Middle frontal gyrus (tissue), 1 donor: ENCODE data around the gene TRMU.

ENCODE experiments used
- DNase-seq: peaks from one replicate; pipeline ENCODE4 v3.0.0-alpha.2; 2015; ENCODE audit warnings: low spot score; ENCODE audit errors: extremely low spot score

Gene TRMU, protein sequence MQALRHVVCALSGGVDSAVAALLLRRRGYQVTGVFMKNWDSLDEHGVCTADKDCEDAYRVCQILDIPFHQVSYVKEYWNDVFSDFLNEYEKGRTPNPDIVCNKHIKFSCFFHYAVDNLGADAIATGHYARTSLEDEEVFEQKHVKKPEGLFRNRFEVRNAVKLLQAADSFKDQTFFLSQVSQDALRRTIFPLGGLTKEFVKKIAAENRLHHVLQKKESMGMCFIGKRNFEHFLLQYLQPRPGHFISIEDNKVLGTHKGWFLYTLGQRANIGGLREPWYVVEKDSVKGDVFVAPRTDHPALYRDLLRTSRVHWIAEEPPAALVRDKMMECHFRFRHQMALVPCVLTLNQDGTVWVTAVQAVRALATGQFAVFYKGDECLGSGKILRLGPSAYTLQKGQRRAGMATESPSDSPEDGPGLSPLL

GRCh38 chr22:46335201-46336118, at the start of gene TRMU:
Gene TRMU (plus strand): TSS chr22:46335714. CDS start chr22:46335765, 51 bp downstream.
- DNase-seq = peak; percentile 85

- DNase-seq = no peak
Measured at GRCh38 chr22:46286006-46286405, 49.5 kb upstream of the TRMU start.

DNA sequence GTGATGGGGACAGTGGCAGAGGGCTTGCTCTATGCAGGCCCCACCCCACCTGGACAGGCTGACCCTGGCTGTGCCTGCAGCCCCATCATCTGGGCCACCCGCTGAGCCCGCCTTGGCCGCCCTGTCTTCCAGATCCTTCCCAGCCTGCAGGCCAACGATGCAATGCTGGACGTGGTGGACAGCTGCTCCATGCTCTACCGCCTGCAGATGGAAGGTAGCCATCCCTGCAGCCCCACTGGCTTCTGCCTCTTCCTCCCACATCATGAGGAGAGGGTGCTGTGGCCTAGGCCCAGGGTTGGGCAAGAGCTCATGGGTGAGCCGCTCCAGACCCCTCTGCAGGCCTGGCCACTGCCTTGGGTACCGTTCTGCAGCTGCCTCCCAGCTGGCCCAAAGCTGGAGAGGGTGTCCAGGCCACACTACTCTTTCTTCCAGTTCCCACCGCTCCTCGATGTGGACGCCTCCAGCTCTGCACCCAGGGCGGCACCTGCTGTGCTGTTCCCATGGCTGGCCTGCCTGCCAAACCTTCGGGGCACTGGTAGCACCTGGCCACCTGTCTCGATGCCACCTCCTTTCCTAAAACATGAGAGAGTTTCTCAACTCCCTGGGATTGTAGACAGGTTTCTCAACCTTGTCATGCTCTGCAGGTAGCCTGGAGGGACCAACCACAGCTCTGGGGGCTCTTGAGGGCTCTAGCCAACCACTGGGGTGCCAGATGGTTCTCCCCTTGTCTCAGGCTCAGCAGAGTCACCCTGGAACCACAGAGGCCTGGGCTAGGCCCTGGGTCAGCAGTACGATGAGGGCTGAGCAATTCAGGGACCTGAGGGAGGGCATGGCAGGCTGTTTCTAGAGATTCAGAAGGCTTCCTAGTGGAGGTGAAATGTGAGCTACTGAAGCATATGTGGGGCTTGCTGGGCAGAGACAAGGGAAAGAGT, 48.3 kb upstream of the TRMU start:
- no peak for DNase-seq

GRCh38 chr22:46287873-46288751, 47.4 kb upstream of the TRMU start:
- DNase-seq = no peak

DNA sequence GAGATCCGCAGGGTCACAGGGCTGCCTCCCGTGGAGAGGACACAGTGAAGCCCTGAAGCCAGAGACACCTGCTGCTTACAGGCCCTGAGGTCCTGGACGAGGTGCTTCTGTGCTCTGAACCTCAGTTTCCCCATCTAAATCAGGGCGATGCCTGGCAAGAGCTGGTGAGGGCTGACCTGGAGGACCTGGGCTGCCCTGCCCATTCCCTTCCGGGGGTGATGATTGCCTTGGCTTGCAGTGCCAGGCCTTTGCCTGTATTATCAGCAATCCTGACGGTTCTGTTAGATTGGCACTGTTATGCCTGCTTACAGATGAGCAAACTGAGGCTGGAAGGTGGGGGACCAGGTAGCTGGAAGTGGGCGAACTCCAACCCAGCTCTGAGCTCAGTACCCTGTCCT, 46.7 kb upstream of the TRMU start:
- no peak for DNase-seq

DNA sequence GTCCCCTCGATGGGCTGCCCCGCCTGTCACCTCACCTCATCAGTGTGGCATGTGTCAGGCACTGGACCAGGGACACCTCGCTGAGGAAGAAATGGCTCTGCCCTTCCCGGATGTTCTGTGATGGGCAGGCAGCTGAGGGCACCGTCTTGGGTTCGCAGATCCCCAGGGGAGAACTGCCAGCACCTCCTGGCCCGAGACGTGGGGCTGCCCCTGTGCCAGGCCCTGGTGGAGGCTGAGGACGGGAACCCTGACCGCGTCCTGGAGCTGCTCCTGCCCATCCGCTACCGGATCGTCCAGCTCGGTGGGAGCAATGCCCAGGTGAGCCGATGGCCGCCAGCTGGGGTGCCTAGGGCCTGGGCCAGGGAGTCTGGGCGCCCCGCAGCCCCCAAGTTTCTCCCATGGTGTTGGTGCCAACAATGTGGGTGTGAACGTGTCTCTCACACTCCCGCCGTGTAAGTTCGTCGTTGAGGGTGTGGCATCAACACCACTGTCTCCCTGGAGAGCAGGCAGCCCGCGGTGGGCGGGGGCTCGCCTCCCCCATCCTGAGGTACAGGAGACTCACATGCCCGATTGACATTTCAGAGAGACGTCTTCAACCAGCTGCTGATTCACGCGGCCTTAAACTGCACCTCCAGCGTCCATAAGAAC, 46.1 kb upstream of the TRMU start:
- no peak for DNase-seq

DNA sequence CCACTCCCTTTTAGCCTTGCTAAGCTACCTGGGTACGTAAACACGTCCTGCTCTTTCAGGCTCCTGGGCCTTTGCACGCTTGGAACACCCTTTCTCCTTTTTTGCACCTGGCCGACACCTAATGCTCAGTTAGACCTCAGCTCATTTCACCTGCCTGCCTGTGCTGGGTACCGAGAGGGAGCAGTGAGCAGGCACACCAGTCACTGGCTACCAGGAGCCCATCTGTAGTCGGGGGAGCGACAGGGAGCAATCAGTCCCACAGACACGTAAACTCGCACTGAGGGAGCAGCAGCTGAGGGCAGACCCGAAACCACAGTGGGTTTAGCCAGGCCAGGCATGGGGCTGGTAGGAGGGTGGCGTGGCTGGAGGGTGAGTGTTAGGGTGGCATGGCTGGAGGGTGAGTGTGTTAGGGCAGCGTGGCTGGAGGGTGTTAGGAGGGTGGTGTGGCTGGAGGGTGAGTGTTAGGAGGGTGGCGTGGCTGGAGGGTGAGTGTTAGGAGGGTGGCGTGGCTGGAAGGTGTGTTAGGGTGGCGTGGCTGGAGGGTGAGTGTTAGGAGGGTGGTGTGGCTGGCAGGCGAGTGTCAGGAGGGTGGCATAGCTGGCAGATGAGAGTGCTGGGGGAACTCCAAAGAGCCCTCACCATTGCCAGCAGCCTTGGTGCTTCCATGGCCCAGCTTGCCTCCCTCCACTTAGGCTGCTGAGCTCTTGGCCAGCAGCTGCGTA, 45.2 kb upstream of the TRMU start:
- DNase-seq = no peak

DNA sequence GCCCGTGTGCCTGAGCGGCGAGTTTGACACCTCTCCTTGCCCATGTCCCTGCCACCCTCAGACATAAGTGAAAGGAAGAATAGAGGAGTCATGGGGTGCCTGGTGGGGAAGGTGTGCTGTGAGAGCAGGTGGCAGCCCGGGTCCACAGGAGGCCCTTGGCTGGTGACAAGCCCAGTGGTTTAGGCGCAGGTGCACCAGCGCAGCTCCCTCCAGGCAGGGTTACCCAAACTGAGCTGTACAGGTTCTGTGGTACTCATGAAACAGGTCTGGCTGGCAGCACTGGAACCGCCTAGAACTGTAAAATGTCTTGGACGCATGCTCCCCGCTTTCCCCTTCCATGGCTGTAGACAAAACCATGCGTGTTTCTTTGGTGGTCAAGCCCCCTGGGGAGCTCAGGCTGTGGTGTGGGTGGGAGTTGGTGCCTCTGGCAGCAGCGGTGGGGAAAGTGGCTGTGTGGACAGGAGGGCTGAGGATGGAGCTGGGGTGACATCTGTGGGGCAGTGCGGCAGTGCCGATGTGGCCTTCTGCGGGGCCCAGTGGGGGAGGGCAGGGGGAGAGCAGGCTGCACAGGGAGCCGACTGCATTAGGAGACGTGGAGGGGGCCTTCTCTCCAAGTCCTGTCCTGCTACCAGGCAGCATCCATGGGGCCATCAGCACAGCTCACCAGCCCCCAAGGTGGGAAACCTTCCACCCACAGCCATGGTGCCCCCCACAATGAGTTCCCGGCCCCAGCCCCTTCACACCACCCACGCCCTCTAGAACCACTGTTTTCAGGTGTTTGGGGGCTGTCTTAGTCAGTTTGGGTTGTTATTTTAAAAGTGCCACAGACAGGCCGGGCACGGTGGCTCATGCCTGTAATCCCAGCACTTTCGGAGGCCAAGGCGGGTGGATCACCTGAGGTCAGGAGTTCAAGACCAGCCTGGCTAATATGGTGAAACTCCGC, 44.4 kb upstream of the TRMU start:
- DNase-seq = no peak

- no peak for DNase-seq
Measured at GRCh38 chr22:46292173-46292572, 43.3 kb upstream of the TRMU start.

DNA sequence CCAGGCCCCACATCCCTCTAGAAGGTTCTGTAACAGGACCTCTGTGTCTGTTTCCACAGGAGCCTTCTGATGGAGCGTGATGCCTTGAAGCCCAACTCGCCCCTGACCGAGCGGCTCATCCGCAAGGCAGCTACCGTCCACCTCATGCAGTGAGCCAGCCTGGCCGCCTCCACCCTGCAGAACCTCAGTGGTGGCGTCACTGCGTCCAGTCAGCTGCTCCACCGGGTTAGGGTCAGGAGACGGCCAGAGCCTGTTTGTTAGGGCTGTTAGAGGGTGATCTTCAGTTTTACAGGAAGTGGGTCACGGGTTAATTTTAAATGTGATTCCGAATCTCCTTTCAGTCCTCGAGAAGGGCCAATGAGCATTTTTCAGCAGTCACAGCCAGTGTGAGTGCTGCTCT, 42.8 kb upstream of the TRMU start:
- no peak for DNase-seq

DNA sequence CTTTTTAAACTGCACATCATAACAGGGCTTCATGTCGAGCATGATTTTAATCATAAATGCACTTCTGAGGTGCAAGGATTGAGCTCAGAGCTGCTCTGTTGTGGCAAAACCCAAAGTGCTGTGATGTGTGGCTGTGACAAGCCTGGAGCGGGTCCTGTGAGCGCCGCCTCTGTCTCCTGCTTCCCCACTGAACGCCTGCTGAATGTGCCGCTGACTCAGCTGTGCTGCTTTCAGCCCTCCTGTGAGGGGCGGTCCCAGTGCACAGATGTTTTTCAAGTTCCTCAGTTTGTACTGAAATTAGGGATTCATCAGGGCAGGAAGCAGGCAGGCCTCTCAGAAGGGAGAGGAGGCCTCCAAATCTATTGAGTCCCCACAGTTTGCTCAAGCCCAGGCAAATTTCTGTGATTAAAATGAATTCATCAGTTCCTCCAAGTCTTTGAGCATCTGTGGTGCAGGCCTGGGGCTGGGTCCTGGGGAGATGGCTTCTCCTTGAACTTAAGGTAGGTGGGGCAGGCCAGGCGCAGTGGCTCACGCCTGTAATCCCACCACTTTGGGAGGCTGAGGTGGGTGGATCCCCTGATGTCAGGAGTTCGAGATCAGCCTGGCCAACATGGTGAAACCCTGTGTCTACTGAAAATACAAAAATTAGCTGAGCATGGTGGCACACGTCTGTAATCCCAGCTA, 41.8 kb upstream of the TRMU start:
- DNase-seq = peak; percentile 8

DNA sequence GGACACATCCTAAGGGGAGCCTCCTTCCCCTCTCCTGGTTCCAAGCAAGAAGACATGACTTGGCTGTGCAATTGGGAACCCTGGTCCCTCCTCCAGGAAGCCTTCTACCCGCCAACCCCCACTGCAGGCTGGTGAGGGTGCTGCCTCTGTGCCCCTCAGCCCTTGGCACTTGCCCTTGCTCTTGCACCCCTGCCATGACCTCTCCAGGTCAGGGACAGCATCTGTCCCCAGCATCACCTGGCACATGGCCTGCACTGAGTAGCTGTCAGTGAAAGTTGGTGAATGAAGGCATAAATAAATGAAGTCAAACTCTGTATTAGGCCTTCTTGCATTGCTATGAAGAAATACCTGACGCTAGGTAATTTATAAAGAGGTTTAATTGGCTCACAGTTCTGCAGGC, 40.7 kb upstream of the TRMU start:
- no peak for DNase-seq

- no peak for DNase-seq
Measured at GRCh38 chr22:46295277-46295971, 40.1 kb upstream of the TRMU start.

DNA sequence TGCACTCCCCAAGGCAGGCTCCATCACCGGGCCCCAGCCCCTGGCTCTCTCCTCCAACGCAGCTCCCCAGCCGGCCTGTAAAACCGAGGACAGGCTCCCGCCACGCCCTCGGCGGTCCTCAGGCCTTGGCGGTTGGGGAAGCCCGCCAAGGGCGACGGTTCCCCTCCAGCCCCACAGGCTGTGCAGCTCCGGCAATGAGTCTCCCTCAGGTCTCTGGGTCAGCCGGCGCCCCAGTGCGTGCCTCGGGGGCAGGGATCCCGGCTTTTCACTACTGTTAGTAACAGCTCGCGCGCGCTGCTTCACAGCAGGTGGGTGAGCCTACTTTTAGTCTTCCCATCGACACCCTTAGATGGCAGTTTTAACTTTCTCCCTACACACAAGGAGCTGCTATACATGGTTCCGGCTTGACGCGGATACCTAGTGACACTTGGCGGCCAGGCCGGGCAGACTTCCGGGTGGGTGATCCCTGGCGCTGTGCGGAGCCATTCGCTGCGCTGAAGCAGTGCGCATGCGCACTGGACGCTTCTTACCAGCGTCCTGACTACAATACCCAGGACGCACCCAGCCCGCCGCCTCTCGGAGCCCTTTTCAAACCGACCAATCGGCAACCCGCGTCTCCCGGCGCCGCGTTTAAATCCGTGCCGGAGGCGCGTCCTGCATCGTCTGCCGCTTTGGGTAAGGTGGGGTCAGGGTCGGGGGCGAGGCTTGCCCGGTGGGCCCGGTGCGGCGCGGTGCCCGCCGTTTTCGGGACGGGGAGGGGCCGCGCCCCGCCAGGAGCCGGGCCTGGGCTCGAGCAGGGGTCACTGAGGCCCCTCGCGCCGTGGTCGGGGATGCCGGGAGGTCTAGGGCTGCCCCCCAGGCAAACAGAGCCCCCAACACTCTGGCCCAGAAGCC, 39.0 kb upstream of the TRMU start, which contains the start of gene GTSE1:
Gene GTSE1, plus strand, starts transcription at position 614 of the 894 bp plus-strand sequence. CDS start 531 bp downstream, outside the sequence.
- DNase-seq = peak; percentile 95

- no peak for DNase-seq
Measured at GRCh38 chr22:46297151-46297812, 38.2 kb upstream of the TRMU start.
